HCT116 (cell line): Measurements from ENCODE around the gene POU2AF2. TPM values are rescaled to one million over a fixed set of nuclear protein-coding genes. Genes with fewer than 3 reads are reported as not detected.

Experiments used
- ATAC-seq: fragments of 200-7000 bp; cut with Tn5 transposase; 2 replicates; pipeline ENCODE4 v1.9.1; 2020; ENCODE audit warnings: mild to moderate bottlenecking, moderate library complexity
- BruUV-seq: library from RNA; stranded (reverse); fragments of 400-500 nt; replicated peaks from 2 replicates; lab custom pipeline; 2021; lab: Mats Ljungman, UMichigan
- CTCF ChIA-PET: fragments of 300-600 bp; sonication (Branson Sonifier 250); formaldehyde crosslinking; loops from one replicate; lab custom pipeline; 2021; ENCODE audit warnings: antibody characterized with exemption; lab: Charles Lee
- POLR2A ChIA-PET: fragments of 300-600, 350-600 bp; sonication (Branson Sonifier 250); formaldehyde crosslinking; loops from one replicate; lab custom pipeline; 2021; ENCODE audit warnings: antibody characterized with exemption; lab: Charles Lee
- RAD21 ChIA-PET, 2 experiments: fragments of 300-600 bp; sonication (Branson Sonifier 250); formaldehyde crosslinking; loops; one replicate each; lab custom pipeline; 2023; ENCODE audit warnings: low total read pairs in 2 of 2; ENCODE audit not compliant: uncharacterized antibody in 2 of 2, unreplicated experiment in 2 of 2, low non-redundant PET in 1 of 2; lab: Charles Lee
- DNase-seq: peaks from one replicate; pipeline ENCODE4 v3.0.0-alpha.2; 2010; ENCODE audit warnings: low read depth, low spot score
- H2AFZ ChIP-seq: fragments of 200-600 bp; shearing (Covaris generic), sonication (generic); 2 replicates; pipeline ENCODE4 v1.6.1; 2017; ENCODE audit warnings: low read depth, mixed run types, mixed read lengths, antibody characterized with exemption, low read length; ENCODE audit not compliant: poor library complexity, severe bottlenecking
- H3K27ac ChIP-seq: 2 replicates; pipeline ENCODE4 v1.5.1; 2012; ENCODE audit warnings: low read depth, low read length
- H3K27me3 ChIP-seq: fragments of 200-600 bp; sonication (generic); 2 replicates; pipeline ENCODE4 v1.6.1; 2016; ENCODE audit warnings: mixed run types, low read length, mixed read lengths; ENCODE audit not compliant: insufficient read depth
- H3K36me3 ChIP-seq, 2 experiments: fragments of 200-500 bp in 1 of 2; fragments of 200-600 bp in 1 of 2; sonication (Bioruptor generic) in 1 of 2; sonication (generic) in 1 of 2; 2 replicates each; pipeline versions ENCODE4 v1.5.1 to v1.6.1; 2014 to 2016; ENCODE audit warnings: low read length in 2 of 2, inconsistent platforms in 1 of 2, mixed read lengths in 1 of 2, mixed run types in 1 of 2; ENCODE audit not compliant: insufficient read depth in 2 of 2, control insufficient read depth in 1 of 2
- H3K4me1 ChIP-seq, 2 experiments: fragments of 200-600 bp in 1 of 2; sonication (generic) in 1 of 2; 2 replicates each; pipeline versions ENCODE4 v1.5.1 to v1.6.1; 2012 to 2017; ENCODE audit warnings: low read length in 2 of 2, inconsistent platforms in 1 of 2, mild to moderate bottlenecking in 1 of 2, mixed read lengths in 1 of 2, mixed run types in 1 of 2, moderate library complexity in 1 of 2; ENCODE audit not compliant: insufficient read depth in 2 of 2, control insufficient read depth in 1 of 2
- H3K4me2 ChIP-seq: fragments of 200-600 bp; sonication (generic); 2 replicates; pipeline ENCODE4 v1.6.1; 2017; ENCODE audit warnings: mixed run types, low read length, mixed read lengths
- H3K4me3 ChIP-seq, 2 experiments: fragments of 200-600 bp in 1 of 2; sonication (generic) in 1 of 2; replicated peaks in 1 of 2; 2 replicates each; pipeline ENCODE4 v1.5.1; 2011 to 2016; ENCODE audit warnings: low read length in 2 of 2, control low read depth in 1 of 2, low read depth in 1 of 2, mild to moderate bottlenecking in 1 of 2, mixed read lengths in 1 of 2, mixed run types in 1 of 2
- H3K79me2 ChIP-seq: fragments of 200-600 bp; sonication (generic); 2 replicates; pipeline ENCODE4 v1.6.1; 2017; ENCODE audit warnings: mild to moderate bottlenecking, mixed run types, low read length, moderate library complexity, mixed read lengths; ENCODE audit not compliant: insufficient read depth
- H3K9ac ChIP-seq: fragments of 200-600 bp; sonication (generic); 2 replicates; pipeline ENCODE4 v1.6.1; 2016; ENCODE audit warnings: low read length, mixed read lengths
- H3K9me2 ChIP-seq: fragments of 200-600 bp; sonication (generic), shearing (Covaris generic); 2 replicates; pipeline ENCODE4 v1.6.1; 2017; ENCODE audit warnings: mixed run types, mild to moderate bottlenecking, moderate library complexity; ENCODE audit not compliant: insufficient read depth
- H3K9me3 ChIP-seq, 2 experiments: fragments of 200-500 bp in 1 of 2; fragments of 200-600 bp in 1 of 2; sonication (Bioruptor generic) in 1 of 2; sonication (generic) in 1 of 2; 2 replicates each; pipeline ENCODE4 v1.6.1; 2014 to 2017; ENCODE audit warnings: low read length in 2 of 2, mixed read lengths in 2 of 2, inconsistent platforms in 1 of 2, low read depth in 1 of 2, mild to moderate bottlenecking in 1 of 2, mixed run types in 1 of 2, moderate library complexity in 1 of 2; ENCODE audit not compliant: control insufficient read depth in 1 of 2, insufficient read depth in 1 of 2
- H4K20me1 ChIP-seq: fragments of 200-600 bp; sonication (generic), shearing (Covaris generic); 2 replicates; pipeline ENCODE4 v1.6.1; 2017; ENCODE audit warnings: mixed run types, mild to moderate bottlenecking, moderate library complexity; ENCODE audit not compliant: insufficient read depth
- ATF3 ChIP-seq: IDR thresholded peaks from 2 replicates; pipeline ENCODE4 v1.6.1; 2012
- CTCF ChIP-seq, 3 experiments: fragments of 200-600 bp in 1 of 3; sonication (generic) in 1 of 3; IDR thresholded peaks in 2 of 3; conservative IDR thresholded peaks in 1 of 3; 2 replicates each; pipeline ENCODE4 v1.5.1; 2012 to 2017; ENCODE audit warnings: low read depth in 2 of 3, low read length in 2 of 3, antibody characterized with exemption in 1 of 3, borderline replicate concordance in 1 of 3, control low read depth in 1 of 3, mild to moderate bottlenecking in 1 of 3, mixed read lengths in 1 of 3, mixed run types in 1 of 3, moderate library complexity in 1 of 3; ENCODE audit not compliant: insufficient read depth in 1 of 3
- EGR1 ChIP-seq: IDR thresholded peaks from 2 replicates; pipeline ENCODE4 v1.6.1; 2012; ENCODE audit warnings: low read depth
- ELF1 ChIP-seq: IDR thresholded peaks from 2 replicates; pipeline ENCODE4 v1.6.1; 2012; ENCODE audit warnings: low read depth, borderline replicate concordance
- EZH2 ChIP-seq: fragments of 200-600 bp; sonication (generic); IDR thresholded peaks from 2 replicates; pipeline ENCODE4 v1.6.1; 2017; ENCODE audit warnings: antibody characterized with exemption, mixed run types
- FOSL1 ChIP-seq: IDR thresholded peaks from 2 replicates; pipeline ENCODE4 v1.6.1; 2012; ENCODE audit warnings: low read depth
- JUND ChIP-seq: IDR thresholded peaks from 2 replicates; pipeline ENCODE4 v1.6.1; 2012
- MAX ChIP-seq: IDR thresholded peaks from 2 replicates; pipeline ENCODE4 v1.6.1; 2012
- POLR2A ChIP-seq: IDR thresholded peaks from 2 replicates; pipeline ENCODE4 v1.7.0; 2011; ENCODE audit warnings: borderline replicate concordance; ENCODE audit not compliant: insufficient read depth, insufficient read length; ENCODE audit errors: extremely low read depth
- RAD21 ChIP-seq: IDR thresholded peaks from 2 replicates; pipeline ENCODE4 v1.6.1; 2012; ENCODE audit warnings: low read depth, mild to moderate bottlenecking
- REST ChIP-seq: IDR thresholded peaks from 2 replicates; pipeline ENCODE4 v1.6.1; 2012; ENCODE audit warnings: low read depth
- SIN3A ChIP-seq: IDR thresholded peaks from 2 replicates; pipeline ENCODE4 v1.6.1; 2012; ENCODE audit warnings: low read depth
- SP1 ChIP-seq: IDR thresholded peaks from 2 replicates; pipeline ENCODE4 v1.6.1; 2012; ENCODE audit warnings: low read depth
- SRF ChIP-seq: IDR thresholded peaks from 2 replicates; pipeline ENCODE4 v1.6.1; 2012; ENCODE audit warnings: low read depth
- TCF7L2 ChIP-seq: IDR thresholded peaks from 2 replicates; pipeline ENCODE4 v1.7.0; 2011; ENCODE audit warnings: borderline replicate concordance, inconsistent platforms; ENCODE audit not compliant: insufficient read depth, insufficient read length; ENCODE audit errors: extremely low read depth
- YY1 ChIP-seq: IDR thresholded peaks from 2 replicates; pipeline ENCODE4 v1.6.1; 2011; ENCODE audit warnings: low read length, low read depth, moderate library complexity, mild to moderate bottlenecking; ENCODE audit not compliant: insufficient replicate concordance; ENCODE audit errors: extremely low read depth
- ZFX ChIP-seq: fragments of 450-650 bp; IDR thresholded peaks from 2 replicates; pipeline ENCODE4 v1.6.1; 2017
- ZNF274 ChIP-seq: fragments of 200-500 bp; sonication (Bioruptor generic); IDR thresholded peaks from 2 replicates; pipeline ENCODE4 v1.6.1; 2014; ENCODE audit warnings: mild to moderate bottlenecking, low read depth, low read length, inconsistent platforms
- intact Hi-C: fragments of 100-400 bp; cut with micrococcal nuclease; formaldehyde crosslinking; loops from 2 replicates; pipeline ENCODE4 v1.10.0; 2022
- total RNA-seq: library from RNA; stranded (reverse); gene quantifications from one replicate; pipeline ENCODE4 v1.2.1, GENCODE V29; 2021; ENCODE audit not compliant: unreplicated experiment
- TF ChIP-seq, protein P1 (sequence below): IDR thresholded peaks from 2 replicates; pipeline ENCODE4 v1.6.1; 2011; ENCODE audit warnings: mild to moderate bottlenecking, low read length, moderate library complexity; ENCODE audit not compliant: insufficient replicate concordance; ENCODE audit errors: extremely low read depth

The POU2AF2 gene
- total RNA-seq, 1 experiment from 2014 or later = not detected

- CTCF ChIA-PET = interaction anchor here (0.7 to 2.2 kb wide), 7 partner anchors 217 to 1029 kb away, joined by 3 to 10 read pairs (median 3); no protein-coding TSS in a partner anchor
- no peak for TF ChIP-seq MAX
- no peak for TF ChIP-seq YY1
- no peak for TF ChIP-seq ELF1
- TF ChIP-seq RAD21 = no peak
- no peak for TF ChIP-seq ATF3
- TF ChIP-seq ZFX = no peak
- no peak for TF ChIP-seq JUND
- no peak for TF ChIP-seq SIN3A
- TF ChIP-seq ZNF274 = no peak
- no peak for TF ChIP-seq TCF7L2
- TF ChIP-seq EZH2 = no peak
- TF ChIP-seq EGR1 = no peak
- no peak for TF ChIP-seq CTCF (IDR thresholded peaks at IDR 0.05 in 2 of 3, conservative IDR thresholded peaks at IDR 0.05 in 1 of 3; ENCODE audit: borderline replicate concordance in 1 of 3, insufficient read depth in 1 of 3, low read depth in 2 of 3, low read length in 2 of 3)
- no peak for TF ChIP-seq SRF
- TF ChIP-seq, protein P1, sequence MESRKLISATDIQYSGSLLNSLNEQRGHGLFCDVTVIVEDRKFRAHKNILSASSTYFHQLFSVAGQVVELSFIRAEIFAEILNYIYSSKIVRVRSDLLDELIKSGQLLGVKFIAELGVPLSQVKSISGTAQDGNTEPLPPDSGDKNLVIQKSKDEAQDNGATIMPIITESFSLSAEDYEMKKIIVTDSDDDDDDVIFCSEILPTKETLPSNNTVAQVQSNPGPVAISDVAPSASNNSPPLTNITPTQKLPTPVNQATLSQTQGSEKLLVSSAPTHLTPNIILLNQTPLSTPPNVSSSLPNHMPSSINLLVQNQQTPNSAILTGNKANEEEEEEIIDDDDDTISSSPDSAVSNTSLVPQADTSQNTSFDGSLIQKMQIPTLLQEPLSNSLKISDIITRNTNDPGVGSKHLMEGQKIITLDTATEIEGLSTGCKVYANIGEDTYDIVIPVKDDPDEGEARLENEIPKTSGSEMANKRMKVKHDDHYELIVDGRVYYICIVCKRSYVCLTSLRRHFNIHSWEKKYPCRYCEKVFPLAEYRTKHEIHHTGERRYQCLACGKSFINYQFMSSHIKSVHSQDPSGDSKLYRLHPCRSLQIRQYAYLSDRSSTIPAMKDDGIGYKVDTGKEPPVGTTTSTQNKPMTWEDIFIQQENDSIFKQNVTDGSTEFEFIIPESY = no peak
- no peak for TF ChIP-seq REST
- TF ChIP-seq FOSL1 = no peak
- TF ChIP-seq POLR2A = no peak
- TF ChIP-seq SP1 = no peak
- TF ChIP-seq, all 23 proteins: peak for 0
- intact Hi-C loops = loop anchor here (1.0 to 10.0 kb wide), 3 partner anchors 767 to 1025 kb away; no protein-coding TSS in a partner anchor
- Histone ChIP-seq H3K27ac (no peak overlapping the region), H3K4me3 (peak overlapping the region; percentile 62 to 63; a peak in 3 of 4 replicates), H3K36me3 (no peaks in the 10 kb centered on the region), H3K79me2 (no peaks in the 10 kb centered on the region), H3K9me3 (no peaks in the 10 kb centered on the region), H4K20me1 (no peaks in the 10 kb centered on the region), H3K4me2 (peak overlapping the region; percentile 79), H3K4me1 (peaks cover 0 to 3% of the 10 kb centered on the region in 2 experiments; a peak in 1 of 4 replicates), H2AFZ (peak overlapping the region; percentile 60), H3K27me3 (no peaks in the 10 kb centered on the region), H3K9me2 (no peaks in the 10 kb centered on the region), H3K9ac (no peak overlapping the region)
- no peak for DNase-seq
- RAD21 ChIA-PET = interaction anchor here in 1 of 2 experiments (1.4 kb wide), 1 partner anchor 767 kb away, joined by 4 read pairs; no protein-coding TSS in a partner anchor
- ATAC-seq = peak; percentile 67
- BruUV-seq = no TSS peak
- POLR2A ChIA-PET = no interaction called here
Measured at GRCh38 chr11:111230122-111230465, 15.4 kb upstream of the POU2AF2 start.
